GM12892 (cell line): ENCODE results near the gene PGP.
"Not testable (repeated sequence)": the region's sequence is repeated elsewhere in the genome, so short reads cannot be mapped to it uniquely, and the experiment has no call there.

Experiments used
- POLR2A ChIP-seq: IDR thresholded peaks from 2 replicates; pipeline ENCODE4 v1.6.1; 2011; ENCODE audit warnings: low read depth, low read length, control low read depth
- POLR2AphosphoS5 ChIP-seq: IDR thresholded peaks from 2 replicates; pipeline ENCODE4 v1.6.1; 2011; ENCODE audit warnings: low read depth, low read length, control low read depth
- TAF1 ChIP-seq: IDR thresholded peaks from 2 replicates; pipeline ENCODE4 v1.6.1; 2011; ENCODE audit warnings: low read depth, mild to moderate bottlenecking, control low read depth, low read length, borderline replicate concordance

DNA sequence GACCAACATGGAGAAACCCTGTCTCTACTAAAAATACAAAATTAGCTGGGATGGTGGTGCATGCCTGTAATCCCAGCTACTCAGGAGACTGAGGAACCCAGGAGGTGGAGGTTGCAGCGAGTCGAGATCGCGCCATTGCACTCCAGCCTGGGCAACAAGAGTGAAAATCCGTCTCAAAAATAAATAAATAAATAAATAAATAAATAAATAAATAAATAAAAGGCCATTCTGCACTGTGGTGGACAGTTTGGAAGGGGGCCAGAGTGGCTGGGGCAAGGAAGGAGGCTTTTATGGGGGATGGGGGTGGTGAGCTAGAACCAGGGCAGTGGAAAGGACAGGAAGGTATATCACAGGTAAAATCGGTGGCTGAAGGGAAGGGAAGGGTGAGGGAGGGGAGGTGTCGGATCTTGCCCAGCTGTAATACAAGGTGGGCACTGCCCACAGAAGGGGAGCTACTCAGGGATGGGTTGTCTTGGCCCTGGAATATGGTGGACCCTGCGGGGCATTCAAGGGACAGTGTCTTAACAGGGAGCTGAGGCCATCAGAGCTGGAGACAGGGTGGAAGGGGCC is 11.4 kb downstream of the PGP start:
- not testable (repeated sequence) for TF ChIP-seq POLR2A, POLR2AphosphoS5, TAF1
